H1 (cell line): ENCODE results near the gene MID1.

ENCODE experiments used
- EZH2 ChIP-seq: fragments of 200-600 bp; sonication (generic); IDR thresholded peaks from 2 replicates; pipeline ENCODE4 v1.7.1; 2012; ENCODE audit warnings: low read depth, mild to moderate bottlenecking, moderate library complexity, low read length, inconsistent platforms; ENCODE audit not compliant: severe bottlenecking
- POLR2A ChIP-seq, 2 experiments: IDR thresholded peaks; 1 replicate in 1 of 2; 2 replicates in 1 of 2; pipeline ENCODE4 v1.6.1; 2011; ENCODE audit warnings: low read depth in 2 of 2, low read length in 2 of 2, mild to moderate bottlenecking in 2 of 2; ENCODE audit errors: control extremely low read depth in 1 of 2
- POLR2AphosphoS5 ChIP-seq: IDR thresholded peaks from 2 replicates; pipeline ENCODE4 v1.6.1; 2011; ENCODE audit warnings: low read depth, low read length

- TF ChIP-seq EZH2 (no peak), POLR2AphosphoS5 (no peak), POLR2A (IDR thresholded peaks at IDR 0.05; ENCODE audit: control extremely low read depth in 1 of 2, low read depth in 2 of 2, low read length in 2 of 2) (no peak)
These were observed 206.1 kb downstream of the MID1 start for GRCh38 chrX:10414156-10414824.
